ENCODE measurements around the gene SERPINB4.
"Not testable (repeated sequence)": the region's sequence is repeated elsewhere in the genome, so short reads cannot be mapped to it uniquely, and the experiment has no call there.

Gene SERPINB4

GRCh38 chr18:63644142-63644541 lies at the start of gene SERPINB4:
TSS of gene SERPINB4 (minus strand) at chr18:63644256. CDS start at chr18:63643577, 679 bp downstream.
- DNase-seq (ENCODE audit: low spot score), result not testable (repeated sequence)

GRCh38 chr18:63689064-63689463 lies 45.0 kb upstream of the SERPINB4 start:
- no peak for DNase-seq (ENCODE audit: low spot score)

- DNase-seq (ENCODE audit: low spot score), result no peak
These were observed 42.8 kb upstream of the SERPINB4 start for GRCh38 chr18:63686871-63687270.

- no peak for DNase-seq (ENCODE audit: low spot score)
These were observed 40.7 kb upstream of the SERPINB4 start for GRCh38 chr18:63684718-63685117.

- DNase-seq (ENCODE audit: low spot score), result no peak
These were observed 39.8 kb upstream of the SERPINB4 start for GRCh38 chr18:63683890-63684289.

- DNase-seq (ENCODE audit: low spot score), result no peak
These were observed 39.1 kb upstream of the SERPINB4 start for GRCh38 chr18:63683152-63683551.

GRCh38 chr18:63681449-63682340 lies 37.6 kb upstream of the SERPINB4 start:
- DNase-seq (ENCODE audit: low spot score), result no peak

- no peak for DNase-seq (ENCODE audit: low spot score)
These were observed 36.0 kb upstream of the SERPINB4 start for GRCh38 chr18:63679820-63680606.

- no peak for DNase-seq (ENCODE audit: low spot score)
These were observed 33.6 kb upstream of the SERPINB4 start for GRCh38 chr18:63677500-63678225.

- DNase-seq (ENCODE audit: low spot score), result no peak
These were observed 32.7 kb upstream of the SERPINB4 start for GRCh38 chr18:63676526-63677323.

- DNase-seq (ENCODE audit: low spot score), result no peak
These were observed 20.5 kb upstream of the SERPINB4 start for GRCh38 chr18:63664571-63664970.

- DNase-seq (ENCODE audit: low spot score), result not testable (repeated sequence)
These were observed 17.7 kb upstream of the SERPINB4 start, which contains the start of gene SERPINB3 for GRCh38 chr18:63661750-63662149. TSS of gene SERPINB3 (minus strand) at chr18:63661893. CDS start at chr18:63661216, 677 bp downstream.

GRCh38 chr18:63658920-63659319 lies 14.9 kb upstream of the SERPINB4 start:
- DNase-seq (ENCODE audit: low spot score), result not testable (repeated sequence)

- not testable (repeated sequence) for DNase-seq (ENCODE audit: low spot score)
These were observed 6.2 kb upstream of the SERPINB4 start for GRCh38 chr18:63650271-63650670.

- DNase-seq (ENCODE audit: low spot score), result no peak
These were observed 4.2 kb upstream of the SERPINB4 start for GRCh38 chr18:63648241-63648640.

GRCh38 chr18:63646936-63647335 lies 2.9 kb upstream of the SERPINB4 start:
- DNase-seq (ENCODE audit: low spot score), result no peak

- not testable (repeated sequence) for DNase-seq (ENCODE audit: low spot score)
These were observed 638 bp upstream of the SERPINB4 start for GRCh38 chr18:63644694-63645093.

- not testable (repeated sequence) for DNase-seq (ENCODE audit: low spot score)
These were observed 1.2 kb downstream of the SERPINB4 start for GRCh38 chr18:63642668-63643356.

GRCh38 chr18:63641157-63641680 lies 2.8 kb downstream of the SERPINB4 start:
- DNase-seq (ENCODE audit: low spot score), result not testable (repeated sequence)

GRCh38 chr18:63637703-63638102 lies 6.4 kb downstream of the SERPINB4 start:
- no peak for DNase-seq (ENCODE audit: low spot score)
